Activated CD8-positive, alpha-beta T cell treated with anti-CD3 and anti-CD28 coated beads for 36 hours (primary cell): Measurements from ENCODE around the gene SESTD1. TPM values are rescaled to one million over a fixed set of nuclear protein-coding genes. Genes with fewer than 3 reads are reported as not detected.

Experiments
- ATAC-seq: fragments of 200-7000 bp; cut with Tn5 transposase; one replicate; pipeline ENCODE4 v1.10.0; 2021; ENCODE audit warnings: mild to moderate bottlenecking, moderate library complexity
- CTCF ChIA-PET: fragments of 350-600 bp; sonication (Branson Sonifier 250); formaldehyde crosslinking; loops from one replicate; lab custom pipeline; 2021; ENCODE audit warnings: antibody characterized with exemption; lab: Charles Lee
- POLR2A ChIA-PET: fragments of 350-600 bp; sonication (Branson Sonifier 250); formaldehyde crosslinking; loops from one replicate; lab custom pipeline; 2021; ENCODE audit warnings: antibody characterized with exemption; lab: Charles Lee
- DNase-seq: peaks from one replicate; pipeline ENCODE4 v3.0.0-alpha.2; 2020
- H3K27ac Mint-ChIP-seq: one replicate; pipeline ENCODE4 v1.8.0; 2021; ENCODE audit warnings: mild to moderate bottlenecking, mixed read lengths
- H3K27me3 Mint-ChIP-seq: one replicate; pipeline ENCODE4 v1.8.0; 2021; ENCODE audit warnings: mixed read lengths
- H3K36me3 Mint-ChIP-seq: one replicate; pipeline ENCODE4 v1.8.0; 2021; ENCODE audit warnings: low read depth, mixed read lengths
- H3K4me1 Mint-ChIP-seq: one replicate; pipeline ENCODE4 v1.8.0; 2021; ENCODE audit warnings: low read depth, mixed read lengths
- H3K4me3 Mint-ChIP-seq: one replicate; pipeline ENCODE4 v1.8.0; 2021; ENCODE audit warnings: mild to moderate bottlenecking, moderate library complexity, mixed read lengths
- H3K9me3 Mint-ChIP-seq: one replicate; pipeline ENCODE4 v1.8.0; 2021; ENCODE audit warnings: mixed read lengths
- CTCF ChIP-seq: fragments of 200-600 bp; IDR thresholded peaks from one replicate; pipeline ENCODE4 v1.8.0; 2022; ENCODE audit warnings: antibody characterized with exemption, mild to moderate bottlenecking
- intact Hi-C: fragments of 100-400 bp; cut with micrococcal nuclease; formaldehyde crosslinking; loops from one replicate; pipeline ENCODE4 v1.10.0; 2022
- total RNA-seq, 2 experiments: library from RNA; stranded (reverse); gene quantifications; one replicate each; pipeline ENCODE4 v1.2.3, GENCODE V29; 2021

SESTD1 gene
- total RNA-seq, 2 experiments from 2014 or later: 2.6 to 5.6 TPM

- Mint-ChIP-seq H3K4me1 (no peaks in the 10 kb centered on the region), H3K36me3 (no peaks in the 10 kb centered on the region), H3K9me3 (no peaks in the 10 kb centered on the region), H3K27ac (no peak overlapping the region), H3K4me3 (no peak overlapping the region), H3K27me3 (no peaks in the 10 kb centered on the region)
- CTCF ChIA-PET: interaction anchor here (1.2 kb wide), 1 partner anchor 9 kb away, joined by 3 read pairs; no protein-coding TSS in a partner anchor
- intact Hi-C loops: no loop called here
- POLR2A ChIA-PET: no interaction called here
- no peak for DNase-seq
- ATAC-seq: no peak
- no peak for TF ChIP-seq CTCF
Measured at GRCh38 chr2:179133016-179133415, 131.6 kb downstream of the SESTD1 start.

DNA sequence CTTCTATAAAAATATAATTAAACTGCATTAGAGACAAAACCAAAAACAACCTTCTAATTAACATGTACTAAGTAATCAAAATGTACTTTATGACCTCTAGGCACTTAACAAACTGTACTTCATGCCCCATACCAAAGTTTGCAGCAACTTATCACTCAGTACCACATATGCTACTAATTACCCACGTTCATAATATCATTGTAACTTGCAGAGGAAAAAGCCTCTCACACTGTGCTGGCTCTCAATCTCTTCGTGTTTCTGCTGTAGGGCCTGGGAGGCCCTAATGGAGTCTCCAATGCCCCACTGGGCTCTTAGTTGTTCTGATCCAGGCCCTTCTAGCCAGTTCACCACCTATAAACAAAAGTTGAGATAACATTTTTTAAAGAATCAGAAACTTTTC, 132.6 kb downstream of the SESTD1 start:
- Mint-ChIP-seq H3K4me1 (no peaks in the 10 kb centered on the region), H3K9me3 (no peaks in the 10 kb centered on the region), H3K4me3 (no peak overlapping the region), H3K36me3 (no peaks in the 10 kb centered on the region), H3K27ac (no peak overlapping the region), H3K27me3 (no peaks in the 10 kb centered on the region)
- no peak for TF ChIP-seq CTCF
- DNase-seq (no peak), ATAC-seq (no peak)
- ChIA-PET CTCF (interaction anchor here (1.1 to 1.2 kb wide), 2 partner anchors 13 to 370 kb away, joined by 3 read pairs; no protein-coding TSS in a partner anchor), POLR2A (no interaction called here)
- intact Hi-C loops: no loop called here

DNA sequence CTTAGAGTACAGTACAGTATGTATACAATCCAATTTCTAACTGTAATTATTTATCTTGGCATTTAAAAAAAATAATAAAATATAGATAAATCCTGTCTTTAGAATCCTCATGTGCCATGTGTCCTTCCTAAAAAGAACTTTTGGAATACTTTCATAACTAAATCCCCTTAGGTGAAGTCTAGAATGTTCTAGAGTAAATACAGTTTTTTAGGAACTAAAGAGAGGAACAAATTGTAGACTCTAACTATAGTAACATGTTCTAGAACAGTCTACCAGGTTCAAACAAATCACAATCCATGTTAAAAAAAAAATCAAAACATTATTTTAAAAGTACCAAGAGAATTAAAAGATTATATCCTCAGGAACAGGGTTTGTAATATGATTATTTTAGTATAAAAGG, 134.1 kb downstream of the SESTD1 start:
- ATAC-seq (no peak), DNase-seq (no peak)
- no peaks in the 10 kb centered on the region for H3K36me3 Mint-ChIP-seq
- ChIA-PET CTCF (interaction anchor here (1.0 to 2.7 kb wide), 25 partner anchors 11 to 335 kb away, joined by 3 to 34 read pairs (median 6); partner anchors contain the start of gene CCDC141), POLR2A (no interaction called here)
- H3K4me1 Mint-ChIP-seq: no peaks in the 10 kb centered on the region
- intact Hi-C loops: no loop called here
- no peak overlapping the region for H3K4me3 Mint-ChIP-seq
- H3K27me3 Mint-ChIP-seq: no peaks in the 10 kb centered on the region
- no peak for TF ChIP-seq CTCF
- no peak overlapping the region for H3K27ac Mint-ChIP-seq
- no peaks in the 10 kb centered on the region for H3K9me3 Mint-ChIP-seq

DNA sequence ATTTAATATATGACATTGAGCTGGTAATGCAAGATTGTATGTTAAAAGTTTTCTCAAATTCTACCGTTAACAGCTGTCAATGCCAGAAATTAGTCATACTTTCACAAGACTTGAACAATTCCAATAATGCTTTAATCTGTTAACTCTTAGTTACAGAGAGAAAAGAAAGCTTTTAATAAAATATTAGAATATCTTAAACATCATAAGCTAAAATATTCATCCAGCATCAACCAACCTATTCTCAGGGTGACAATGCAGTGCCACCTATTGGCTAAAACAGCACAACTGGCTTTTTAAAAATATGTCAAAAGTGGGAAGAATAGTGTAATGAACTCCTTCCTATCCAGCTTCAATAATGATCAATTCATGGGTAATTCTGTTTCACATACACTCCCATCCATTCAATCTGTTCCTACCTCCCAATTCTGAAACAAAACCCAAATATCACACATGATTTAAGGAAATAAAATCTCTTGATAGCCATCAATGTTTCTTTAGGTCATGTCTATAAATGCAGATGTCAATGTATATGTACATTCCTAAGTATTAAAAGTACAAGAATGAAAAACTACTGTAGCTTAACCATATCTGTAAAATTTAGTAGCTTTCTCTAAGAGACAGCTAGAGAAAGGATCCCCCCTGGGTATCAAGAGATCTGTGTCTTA, 134.9 kb downstream of the SESTD1 start:
- no peaks in the 10 kb centered on the region for H3K9me3 Mint-ChIP-seq
- DNase-seq: peak; percentile 22
- POLR2A ChIA-PET: no interaction called here

More for the DNA sequence above, 134.9 kb downstream of the SESTD1 start:
- Mint-ChIP-seq H3K4me3 (no peak overlapping the region), H3K4me1 (no peaks in the 10 kb centered on the region), H3K27me3 (no peaks in the 10 kb centered on the region), H3K36me3 (no peaks in the 10 kb centered on the region), H3K27ac (no peak overlapping the region)
- intact Hi-C loops: loop anchor here (1.0 kb wide), 1 partner anchor 238 kb away; no protein-coding TSS in a partner anchor
- TF ChIP-seq CTCF: peak; percentile 75
- no peak for ATAC-seq
- CTCF ChIA-PET: interaction anchor here (0.6 to 2.7 kb wide), 55 partner anchors 8 to 428 kb away, joined by 3 to 34 read pairs (median 5); partner anchors contain the start of gene CCDC141
